SU-DHL-6 (cell line): ENCODE results near the gene CUX1.
A peak's percentile ranks its signal among the peaks of the same experiment; 100 is the strongest.
"Not testable (repeated sequence)": the region's sequence is repeated elsewhere in the genome, so short reads cannot be mapped to it uniquely, and the experiment has no call there.

ENCODE experiments used
- H2AFZ ChIP-seq: fragments of 200-600 bp; sonication (generic); 2 replicates; pipeline ENCODE4 v1.6.1; 2014; ENCODE audit warnings: low read depth, mild to moderate bottlenecking, moderate library complexity, mixed read lengths, antibody characterized with exemption, low read length; ENCODE audit not compliant: severe bottlenecking
- H3F3A ChIP-seq: fragments of 200-600 bp; shearing (Covaris generic); 2 replicates; pipeline ENCODE4 v1.6.0; 2016; ENCODE audit warnings: antibody characterized with exemption, mild to moderate bottlenecking; ENCODE audit not compliant: insufficient read depth
- H3K27ac ChIP-seq: fragments of 200-600 bp; sonication (generic); 2 replicates; pipeline ENCODE4 v1.5.1; 2016; ENCODE audit warnings: low read depth, mild to moderate bottlenecking, low read length, moderate library complexity, mixed read lengths
- H3K27me3 ChIP-seq: fragments of 200-600 bp; sonication (generic), shearing (Covaris generic); 2 replicates; pipeline ENCODE4 v1.6.0; 2014; ENCODE audit warnings: mild to moderate bottlenecking, low read length
- H3K36me3 ChIP-seq: fragments of 200-600 bp; sonication (generic); 2 replicates; pipeline ENCODE4 v1.6.1; 2014; ENCODE audit warnings: mild to moderate bottlenecking, low read length, mixed read lengths
- H3K4me2 ChIP-seq: fragments of 300-600, 200-600 bp; shearing (Covaris generic), sonication (generic); 2 replicates; pipeline ENCODE4 v1.6.0; 2014; ENCODE audit warnings: low read length, low read depth, mild to moderate bottlenecking; ENCODE audit not compliant: poor library complexity, severe bottlenecking
- H3K4me3 ChIP-seq: fragments of 200-600 bp; sonication (generic); 2 replicates; pipeline ENCODE4 v1.5.1; 2014; ENCODE audit warnings: antibody characterized with exemption, low read length, mild to moderate bottlenecking, mixed read lengths; ENCODE audit not compliant: insufficient read depth, poor library complexity, severe bottlenecking
- H3K79me2 ChIP-seq: fragments of 200-600 bp; sonication (generic); 2 replicates; pipeline ENCODE4 v1.6.1; 2014; ENCODE audit warnings: mild to moderate bottlenecking, low read length, moderate library complexity; ENCODE audit not compliant: insufficient read depth
- H3K9ac ChIP-seq: fragments of 200-600 bp; sonication (generic); 2 replicates; pipeline ENCODE4 v1.7.0; 2014; ENCODE audit warnings: mild to moderate bottlenecking, low read length
- H3K9me2 ChIP-seq: fragments of 200-600 bp; sonication (generic); replicated peaks from 2 replicates; pipeline ENCODE4 v1.6.1; 2014; ENCODE audit warnings: low read length; ENCODE audit not compliant: insufficient read depth
- H3K9me3 ChIP-seq: fragments of 200-600 bp; sonication (generic); 2 replicates; pipeline ENCODE4 v1.6.1; 2014; ENCODE audit warnings: low read length, mixed read lengths; ENCODE audit not compliant: insufficient read depth
- H4K20me1 ChIP-seq: fragments of 200-600 bp; sonication (generic); 2 replicates; pipeline ENCODE4 v1.6.1; 2014; ENCODE audit warnings: low read depth, mild to moderate bottlenecking, antibody characterized with exemption, low read length, moderate library complexity, mixed read lengths
- EZH2phosphoT487 ChIP-seq: fragments of 200-600 bp; sonication (generic), shearing (Covaris generic); conservative IDR thresholded peaks from 2 replicates; pipeline ENCODE4 v1.6.1; 2018; ENCODE audit warnings: mild to moderate bottlenecking, antibody characterized with exemption, low read length, moderate library complexity, mixed read lengths
- TF ChIP-seq, protein P1 (sequence below): fragments of 200-600 bp; sonication (generic); IDR thresholded peaks from one replicate; pipeline ENCODE4 v1.5.1; 2017; ENCODE audit warnings: antibody characterized with exemption, mild to moderate bottlenecking, low read length, moderate library complexity; ENCODE audit not compliant: insufficient read depth, poor library complexity, severe bottlenecking

The CUX1 gene

DNA sequence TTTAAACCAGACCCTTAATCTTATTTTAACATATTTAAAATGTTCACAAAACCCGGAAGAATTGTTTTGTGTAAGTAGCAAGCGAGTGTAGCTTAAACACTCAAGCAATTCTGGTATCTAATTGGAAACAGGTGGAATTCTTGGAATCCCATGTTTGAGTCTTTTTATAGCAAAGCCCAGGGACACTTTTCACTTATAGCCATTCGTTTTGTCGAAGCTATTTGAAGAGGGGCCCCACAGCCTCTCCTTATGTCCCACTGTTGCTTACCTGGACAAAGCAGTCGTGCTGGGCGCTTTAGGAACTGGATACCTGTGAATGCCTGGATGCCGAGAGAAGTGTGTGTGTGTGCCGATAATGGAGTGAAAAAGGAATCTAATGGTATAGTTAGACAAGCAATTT, 3.3 kb downstream of the CUX1 start:
- Histone ChIP-seq H3F3A (peaks cover 54% of the 10 kb centered on the region), H4K20me1 (no peaks in the 10 kb centered on the region; the same call in 1 of the 2 replicates), H3K79me2 (peaks cover 88% of the 10 kb centered on the region), H3K4me3 (peak overlapping the region; percentile 64), H3K27me3 (no peaks in the 10 kb centered on the region), H3K36me3 (peaks cover 12% of the 10 kb centered on the region), H3K4me2 (peak overlapping the region; percentile 97), H3K9me2 (no peaks in the 10 kb centered on the region), H3K9me3 (no peaks in the 10 kb centered on the region), H3K27ac (peak overlapping the region; percentile 85), H2AFZ (no peak overlapping the region), H3K9ac (peak overlapping the region; percentile 97)
- TF ChIP-seq EZH2phosphoT487 = no peak
- TF ChIP-seq, protein P1, sequence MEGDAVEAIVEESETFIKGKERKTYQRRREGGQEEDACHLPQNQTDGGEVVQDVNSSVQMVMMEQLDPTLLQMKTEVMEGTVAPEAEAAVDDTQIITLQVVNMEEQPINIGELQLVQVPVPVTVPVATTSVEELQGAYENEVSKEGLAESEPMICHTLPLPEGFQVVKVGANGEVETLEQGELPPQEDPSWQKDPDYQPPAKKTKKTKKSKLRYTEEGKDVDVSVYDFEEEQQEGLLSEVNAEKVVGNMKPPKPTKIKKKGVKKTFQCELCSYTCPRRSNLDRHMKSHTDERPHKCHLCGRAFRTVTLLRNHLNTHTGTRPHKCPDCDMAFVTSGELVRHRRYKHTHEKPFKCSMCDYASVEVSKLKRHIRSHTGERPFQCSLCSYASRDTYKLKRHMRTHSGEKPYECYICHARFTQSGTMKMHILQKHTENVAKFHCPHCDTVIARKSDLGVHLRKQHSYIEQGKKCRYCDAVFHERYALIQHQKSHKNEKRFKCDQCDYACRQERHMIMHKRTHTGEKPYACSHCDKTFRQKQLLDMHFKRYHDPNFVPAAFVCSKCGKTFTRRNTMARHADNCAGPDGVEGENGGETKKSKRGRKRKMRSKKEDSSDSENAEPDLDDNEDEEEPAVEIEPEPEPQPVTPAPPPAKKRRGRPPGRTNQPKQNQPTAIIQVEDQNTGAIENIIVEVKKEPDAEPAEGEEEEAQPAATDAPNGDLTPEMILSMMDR = no peak

DNA sequence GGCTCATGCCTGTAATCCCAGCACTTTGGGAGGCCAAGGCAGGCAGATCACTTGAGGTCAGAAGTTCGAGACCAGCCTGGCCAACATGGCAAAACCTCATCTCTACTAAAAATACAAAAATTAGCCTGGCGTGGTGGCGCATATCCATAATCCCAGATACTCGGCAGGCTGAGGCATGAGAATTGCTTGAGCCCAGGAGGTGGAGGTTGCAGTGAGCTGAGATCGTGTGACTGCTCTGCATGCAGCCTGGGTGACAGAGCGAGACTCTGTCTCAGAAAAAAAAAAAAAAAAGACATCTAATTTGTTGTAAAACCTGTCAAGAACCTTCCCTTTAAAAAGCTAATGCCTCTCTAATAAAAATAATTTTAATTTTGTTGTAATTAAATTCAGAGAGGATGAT, 5.2 kb downstream of the CUX1 start:
- not testable (repeated sequence) for H3K27me3 ChIP-seq, H3K9me2 ChIP-seq, H2AFZ ChIP-seq, H3K9me3 ChIP-seq, H4K20me1 ChIP-seq
- Histone ChIP-seq H3K79me2 (peaks cover 98% of the 10 kb centered on the region), H3K4me3 (peak overlapping the region; percentile 45), H3K4me2 (peak overlapping the region; percentile 97), H3K27ac (peak overlapping the region; percentile 85), H3F3A (peaks cover 62% of the 10 kb centered on the region), H3K36me3 (peaks cover 11% of the 10 kb centered on the region), H3K9ac (peak overlapping the region; percentile 97)

DNA sequence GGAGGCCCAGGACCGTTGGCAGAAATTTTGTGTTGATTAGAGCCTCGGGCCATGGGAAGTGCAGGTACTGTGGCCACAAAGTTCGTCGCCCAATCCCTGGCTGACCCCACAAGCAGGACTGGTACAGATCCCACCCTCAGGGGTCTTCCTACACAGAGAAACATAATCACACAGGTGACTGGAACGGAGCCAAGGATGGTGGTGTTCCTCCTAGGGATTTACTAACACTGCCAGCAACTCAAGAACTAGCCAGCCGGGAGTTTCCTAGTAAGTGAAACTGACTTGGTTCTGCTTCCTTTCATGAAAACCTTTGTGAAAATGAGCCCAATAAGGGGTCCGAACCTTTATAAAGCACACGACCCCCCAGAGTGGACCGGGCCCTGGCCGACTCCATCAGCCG, 5.7 kb downstream of the CUX1 start:
- H3K9ac ChIP-seq = peak overlapping the region; percentile 97

DNA sequence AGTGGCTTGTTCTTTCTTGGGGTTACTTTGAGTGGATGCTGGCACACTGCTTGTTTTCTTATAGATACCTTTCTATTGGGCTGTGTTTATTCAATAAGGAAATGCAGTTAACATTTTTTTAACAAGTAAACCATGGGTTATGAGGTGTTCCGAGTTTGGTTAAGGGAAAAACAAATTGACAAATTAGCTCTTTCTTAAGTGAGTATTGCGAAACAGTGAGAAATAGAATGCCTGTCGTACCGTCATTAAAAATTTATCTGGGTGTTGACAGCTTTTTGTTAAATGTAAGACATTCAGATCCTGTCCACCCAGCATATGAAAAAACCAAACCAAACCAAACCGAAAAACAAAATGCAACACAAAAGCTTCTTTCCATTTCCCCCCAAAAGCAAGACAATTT, 6.2 kb downstream of the CUX1 start:
- peaks cover 98% of the 10 kb centered on the region for H3K79me2 ChIP-seq
- H3K9ac ChIP-seq = peak overlapping the region; percentile 97
- no peak for TF ChIP-seq EZH2phosphoT487
- TF ChIP-seq, protein P1 = no peak
- peak overlapping the region; percentile 85 for H3K27ac ChIP-seq
- H3K4me2 ChIP-seq = peak overlapping the region; percentile 97
- H2AFZ ChIP-seq = no peak overlapping the region
- H3K9me2 ChIP-seq = no peaks in the 10 kb centered on the region
- peaks cover 54% of the 10 kb centered on the region for H3F3A ChIP-seq
- peaks cover 9% of the 10 kb centered on the region; the same call in 1 of the 2 replicates for H4K20me1 ChIP-seq
- H3K9me3 ChIP-seq = no peaks in the 10 kb centered on the region
- no peaks in the 10 kb centered on the region for H3K27me3 ChIP-seq
- H3K36me3 ChIP-seq = 0 out of 2 replicates have a peak, but pooled peaks cover 4% of the 10 kb centered on the region
- H3K4me3 ChIP-seq = peak overlapping the region; percentile 45

More for the DNA sequence above, 5.7 kb downstream of the CUX1 start:
- no peaks in the 10 kb centered on the region for H3K9me3 ChIP-seq
- no peak overlapping the region for H2AFZ ChIP-seq
- no peaks in the 10 kb centered on the region for H3K27me3 ChIP-seq
- H3F3A ChIP-seq = peaks cover 59% of the 10 kb centered on the region
- H3K79me2 ChIP-seq = peaks cover 98% of the 10 kb centered on the region
- H3K4me2 ChIP-seq = peak overlapping the region; percentile 97
- H3K27ac ChIP-seq = peak overlapping the region; percentile 85
- peaks cover 9% of the 10 kb centered on the region; the same call in 1 of the 2 replicates for H4K20me1 ChIP-seq
- no peaks in the 10 kb centered on the region for H3K9me2 ChIP-seq
- peaks cover 7% of the 10 kb centered on the region; the same call in 1 of the 2 replicates for H3K36me3 ChIP-seq
- peak overlapping the region; percentile 45 for H3K4me3 ChIP-seq
- no peak for TF ChIP-seq EZH2phosphoT487
- TF ChIP-seq, protein P1 = no peak
